NOMO-1 treated with dmso at 0.1 percent for 144 hours (cell line): ENCODE data around the gene JARID2.

Source experiments
- DNase-seq: peaks from one replicate; lab custom pipeline; 2025; ENCODE audit not compliant: unreplicated experiment; lab: John Stamatoyannopoulos, UW

JARID2 gene

DNA sequence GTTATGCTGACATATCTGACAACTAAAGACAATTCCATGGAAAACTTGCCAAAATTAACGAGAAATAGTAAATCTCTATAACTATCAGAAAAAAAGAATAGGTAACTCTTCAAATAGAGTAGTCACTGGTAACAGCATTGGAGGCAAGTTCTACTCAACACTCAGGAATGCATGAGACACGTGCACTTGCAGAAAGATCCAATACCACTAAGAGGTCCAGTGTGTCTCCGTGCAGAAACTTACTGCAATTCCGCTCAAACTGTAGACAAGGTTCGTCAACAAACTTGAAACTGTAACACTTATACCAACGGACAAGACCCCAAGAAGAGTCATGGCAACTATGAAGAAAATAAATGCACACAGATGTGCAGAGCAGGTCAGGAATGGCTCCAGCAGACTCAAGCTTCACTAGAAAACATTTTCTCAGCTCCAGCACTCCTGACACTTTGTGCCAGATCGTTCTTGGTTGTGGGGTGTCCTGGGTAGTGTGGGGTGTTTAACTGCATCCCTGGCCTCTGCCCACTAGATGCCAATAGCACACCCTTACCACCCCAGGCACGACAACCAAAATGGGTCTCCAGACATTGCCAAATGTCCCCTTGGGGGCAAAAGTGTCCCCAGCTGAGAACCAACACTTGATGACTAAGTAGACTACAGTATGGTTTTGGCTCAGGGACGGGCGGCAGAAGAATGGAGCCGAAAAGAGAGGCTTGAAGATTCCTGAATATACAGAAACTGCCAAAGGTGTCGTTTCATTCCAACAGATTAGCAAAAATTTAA is 282.2 kb downstream of the JARID2 start:
- DNase-seq = no peak

DNA sequence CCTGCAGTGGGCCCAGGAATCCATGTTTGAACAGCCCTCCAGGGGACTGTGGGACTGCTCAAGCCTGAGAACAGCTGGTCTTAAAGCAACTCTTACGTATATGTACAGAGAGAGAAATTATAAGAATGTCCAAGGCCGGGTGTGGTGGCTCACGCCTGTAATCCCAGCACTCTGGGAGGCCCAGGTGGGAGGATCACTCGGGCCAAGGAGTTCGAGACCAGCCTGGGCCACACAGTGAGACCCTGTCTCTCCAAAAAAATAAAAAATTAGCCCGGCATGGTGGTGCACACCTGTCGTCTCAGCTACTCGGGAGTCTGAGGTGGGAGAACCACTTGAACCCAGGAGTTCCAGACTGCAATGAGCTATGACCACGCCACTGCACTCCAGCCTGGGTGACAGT is 283.0 kb downstream of the JARID2 start:
- DNase-seq = no peak

DNA sequence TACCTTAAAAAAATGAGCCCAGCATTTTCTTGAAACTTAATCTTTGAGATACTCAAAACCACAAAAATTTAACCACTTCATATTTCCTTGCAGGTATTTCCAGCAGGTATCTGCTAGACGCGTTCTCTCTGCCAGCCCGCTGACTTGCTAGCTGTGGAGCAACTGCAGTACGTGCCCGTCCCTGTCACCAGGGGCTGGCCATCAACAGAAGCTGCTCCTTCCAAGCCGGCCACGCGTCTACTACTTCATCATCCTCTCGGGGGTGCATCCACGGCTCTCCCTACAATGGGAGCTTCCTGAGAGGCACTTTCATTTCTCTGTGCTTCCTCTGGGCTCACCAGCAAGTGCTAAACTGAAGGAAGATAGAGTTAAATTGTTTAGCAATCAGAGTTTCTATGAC is 284.5 kb downstream of the JARID2 start:
- DNase-seq = no peak

- no peak for DNase-seq
Measured at GRCh38 chr6:15531973-15532372, 286.1 kb downstream of the JARID2 start.

GRCh38 chr6:15533379-15534026 is 287.6 kb downstream of the JARID2 start:
- DNase-seq = no peak

DNA sequence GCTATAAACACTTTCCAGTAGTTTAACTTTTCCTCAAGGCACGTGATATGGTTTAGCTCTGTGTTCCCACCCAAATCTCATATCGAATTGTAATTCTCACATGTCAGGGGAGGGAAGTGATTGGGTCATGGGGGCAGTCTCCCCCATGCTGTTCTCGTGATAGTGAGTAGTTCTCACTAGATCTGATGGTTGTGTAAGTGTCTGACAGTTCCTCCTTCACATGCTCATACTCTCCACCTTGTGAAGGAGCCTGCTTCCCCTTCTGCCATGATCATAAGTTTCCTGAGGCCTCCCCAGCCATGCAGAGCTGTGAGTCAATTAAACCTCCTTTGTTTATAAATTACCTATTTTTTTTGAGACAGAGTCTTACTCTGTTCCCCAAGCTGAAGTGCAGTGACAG is 289.1 kb downstream of the JARID2 start:
- peak; percentile 59 for DNase-seq

DNA sequence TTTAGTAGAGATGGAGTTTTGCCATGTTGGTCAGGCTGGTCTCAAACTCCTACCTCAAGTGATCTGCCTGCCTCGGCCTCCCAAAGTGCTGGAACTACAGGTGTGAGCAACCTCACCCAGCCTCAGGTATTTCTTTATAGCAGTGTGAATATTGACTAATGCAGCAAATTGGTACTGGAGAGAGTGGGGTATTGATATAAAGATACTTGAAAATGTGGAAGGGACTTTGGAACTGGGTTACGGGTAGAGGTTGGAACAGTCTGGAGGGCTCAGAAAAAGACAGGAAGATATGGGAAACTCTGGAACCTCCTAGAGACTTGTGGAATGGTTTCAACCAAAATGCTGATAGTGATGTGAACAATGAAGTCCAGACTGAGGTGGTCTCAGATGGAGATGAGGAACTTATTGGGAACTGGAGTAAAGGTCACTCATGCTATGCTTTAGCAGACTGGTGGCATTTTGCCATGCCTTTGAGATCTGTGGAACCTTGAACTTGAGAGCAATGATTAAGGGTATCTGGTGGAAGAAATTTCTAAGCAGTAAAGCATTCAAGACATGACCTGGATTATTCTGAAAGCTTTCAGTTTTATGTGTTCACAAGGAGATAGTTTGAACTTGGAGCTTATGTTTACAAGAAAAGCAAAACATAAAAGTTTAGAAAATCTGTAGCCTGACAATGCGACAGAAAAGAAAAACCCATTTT is 289.8 kb downstream of the JARID2 start:
- DNase-seq = no peak

GRCh38 chr6:15536198-15536955 is 290.5 kb downstream of the JARID2 start:
- no peak for DNase-seq

DNA sequence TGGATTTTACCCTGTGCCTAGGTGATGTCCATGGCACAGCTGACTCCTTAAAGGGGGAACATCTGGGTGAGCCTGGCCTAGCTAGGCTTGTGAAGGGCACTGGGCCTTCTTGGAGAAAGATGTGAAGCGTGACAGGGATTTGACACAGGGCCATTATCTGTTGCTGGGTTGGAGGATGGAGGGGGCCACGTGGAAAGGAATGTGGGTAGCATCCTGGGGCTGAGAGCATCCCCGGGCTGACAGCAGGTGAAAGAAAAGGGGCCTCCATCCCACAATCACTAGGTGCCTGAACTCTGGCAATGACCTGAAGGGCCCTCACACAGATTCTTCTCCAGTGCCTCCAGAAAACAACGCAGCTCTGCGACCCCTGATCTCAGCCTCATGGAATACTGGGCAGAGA is 292.2 kb downstream of the JARID2 start:
- no peak for DNase-seq

GRCh38 chr6:15538766-15539495 is 293.1 kb downstream of the JARID2 start:
- DNase-seq = no peak

DNA sequence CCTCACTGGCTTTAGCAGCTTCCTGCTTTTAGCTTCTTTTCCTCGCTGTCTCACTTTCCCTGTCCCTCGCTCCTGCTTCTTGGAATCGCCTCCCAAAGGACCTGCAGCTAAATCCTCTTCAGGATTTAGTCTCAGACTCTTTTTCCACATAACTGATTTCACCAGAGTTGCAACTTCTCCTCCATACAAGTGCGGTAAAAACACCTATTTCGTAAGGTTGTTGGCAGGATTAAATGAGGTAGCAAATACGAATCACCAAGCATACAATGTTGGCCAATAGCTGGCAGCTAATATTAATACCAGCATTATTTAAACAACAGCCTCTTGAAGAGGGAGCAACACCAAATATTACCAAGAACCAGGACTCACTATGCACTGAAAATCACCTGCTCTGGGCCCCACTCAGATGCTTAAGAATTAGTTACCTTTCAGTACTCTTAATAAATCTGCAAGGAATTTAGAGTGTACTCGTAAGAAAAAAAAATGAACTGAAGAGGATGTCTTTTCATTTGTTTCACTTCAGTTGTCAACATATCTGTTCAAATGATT is 293.9 kb downstream of the JARID2 start:
- no peak for DNase-seq

DNA sequence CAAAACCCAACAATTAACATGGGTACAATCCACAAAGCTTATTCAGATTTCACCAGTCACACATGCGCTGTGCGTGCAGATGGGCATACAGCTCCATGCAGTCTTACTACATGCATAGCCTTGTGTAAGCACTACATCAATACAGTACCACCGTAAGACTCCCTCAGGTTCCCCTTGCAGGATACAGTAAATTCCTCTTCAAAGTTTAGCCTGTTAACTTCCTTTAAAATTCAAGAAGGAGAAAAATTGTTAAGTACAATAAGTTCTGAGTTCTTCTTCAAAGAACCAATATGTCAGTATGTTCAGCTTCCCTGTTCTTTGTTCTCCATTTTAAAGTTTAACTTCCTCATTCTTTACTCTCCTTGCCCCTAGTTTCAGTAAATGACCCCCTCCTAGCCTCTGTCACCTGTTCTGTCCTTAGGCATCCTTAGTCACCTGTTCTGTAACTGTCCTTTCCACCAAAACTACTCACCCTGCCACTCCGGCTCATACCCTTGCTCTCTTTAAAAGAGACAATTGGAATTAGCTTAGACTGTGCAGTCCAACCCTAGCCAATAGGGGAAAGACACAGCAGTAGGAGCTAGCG is 297.6 kb downstream of the JARID2 start:
- DNase-seq = peak; percentile 9

DNA sequence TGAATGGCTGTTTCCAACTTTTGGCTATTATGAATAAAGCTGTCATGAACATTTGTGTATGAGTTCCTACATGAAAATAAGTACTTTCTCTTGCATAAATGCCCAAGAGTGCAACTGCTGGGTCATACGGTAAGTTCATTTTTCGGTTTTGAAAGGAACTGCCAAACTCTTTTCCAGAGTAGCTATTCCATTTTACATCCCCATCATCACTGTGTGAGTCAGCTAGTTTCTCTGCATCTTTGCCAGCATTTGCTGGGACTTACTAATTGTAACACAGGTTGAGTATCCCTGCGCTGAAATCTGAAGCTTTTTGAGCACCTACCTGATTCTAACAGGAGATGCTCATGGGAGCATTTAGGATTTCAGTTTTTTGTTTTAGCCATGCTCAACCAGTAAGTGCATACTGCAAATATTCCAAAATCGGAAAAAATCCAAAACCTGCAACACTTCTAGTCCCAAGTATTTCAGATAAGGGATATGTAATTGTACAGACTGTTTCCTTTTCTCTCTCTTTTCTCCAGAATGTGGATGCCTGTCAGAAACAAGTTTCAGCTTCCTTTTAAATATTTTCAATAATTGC is 298.5 kb downstream of the JARID2 start:
- DNase-seq = no peak

GRCh38 chr6:15546591-15546990 is 300.7 kb downstream of the JARID2 start:
- DNase-seq = no peak

DNA sequence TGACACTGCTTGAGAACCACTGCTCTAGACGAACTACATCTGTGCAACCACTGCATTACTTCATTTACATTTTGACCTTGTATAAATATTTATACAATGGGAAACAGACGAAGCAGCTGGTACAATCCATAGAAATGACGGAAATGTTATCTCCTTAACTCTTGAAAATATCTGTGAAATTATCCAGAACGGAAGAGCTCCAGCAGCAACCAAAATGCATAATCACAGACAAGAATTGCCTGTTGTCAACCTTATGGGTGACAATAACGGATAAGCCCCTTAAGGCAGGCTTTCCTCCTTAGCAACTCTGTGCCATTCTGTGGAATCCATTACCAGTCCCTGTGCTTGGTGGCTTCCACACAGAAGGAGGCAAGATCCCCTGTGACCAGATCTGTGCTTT is 301.5 kb downstream of the JARID2 start:
- no peak for DNase-seq

GRCh38 chr6:15549371-15549770 is 303.5 kb downstream of the JARID2 start:
- no peak for DNase-seq

- DNase-seq = no peak
Measured at GRCh38 chr6:15550546-15551123, 304.8 kb downstream of the JARID2 start.

DNA sequence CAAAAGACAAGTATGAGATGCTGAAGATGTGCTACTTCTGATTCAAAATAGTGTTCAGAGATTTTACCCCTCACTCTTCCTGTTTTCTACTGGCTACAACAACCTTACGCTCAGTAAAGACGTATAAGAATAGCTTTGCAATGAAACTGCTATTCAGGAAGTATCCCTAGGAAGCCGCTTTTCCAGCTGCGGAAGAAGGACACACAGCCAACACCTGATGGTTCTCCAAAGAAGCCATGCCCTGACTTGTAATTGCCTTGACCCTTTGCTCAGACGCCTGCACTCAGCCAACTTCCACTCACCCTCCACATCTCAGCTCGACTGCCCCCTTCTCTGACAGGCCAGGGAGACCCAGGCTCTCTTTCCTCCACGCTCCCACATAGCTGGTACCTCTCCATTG is 305.4 kb downstream of the JARID2 start:
- DNase-seq = no peak

GRCh38 chr6:15551798-15552197 is 305.9 kb downstream of the JARID2 start:
- DNase-seq = no peak
